GM12878 (cell line): ENCODE data around the gene IFNAR1. TPM values are rescaled to one million over a fixed set of nuclear protein-coding genes. Genes with fewer than 3 reads are reported as not detected.

ENCODE experiments used
- ATAC-seq: fragments of 200-7000 bp; cut with Tn5 transposase; 3 replicates; pipeline ENCODE4 v1.9.1; 2020; ENCODE audit warnings: mild to moderate bottlenecking, moderate library complexity
- BruUV-seq: library from RNA; stranded (reverse); fragments of 400-500 nt; replicated peaks from 2 replicates; lab custom pipeline; 2021; lab: Mats Ljungman, UMichigan
- CTCF ChIA-PET: fragments of 300-600 bp; sonication (Branson Sonifier 250); formaldehyde crosslinking; extraction: SDS; loops from one replicate; lab custom pipeline; 2021; ENCODE audit warnings: inconsistent platforms; lab: Yijun Ruan, JAX
- POLR2A ChIA-PET: fragments of 350-600 bp; formaldehyde crosslinking; extraction: SDS; loops from one replicate; lab custom pipeline; 2021; ENCODE audit warnings: inconsistent platforms; lab: Charles Lee
- RAD21 ChIA-PET: fragments of 300-600 bp; sonication (Branson Sonifier 250); formaldehyde crosslinking; loops from one replicate; lab custom pipeline; 2023; ENCODE audit warnings: antibody characterized with exemption; ENCODE audit not compliant: unreplicated experiment; lab: Charles Lee
- SMC1A ChIA-PET: fragments of 300-600 bp; sonication (Branson Sonifier 250); formaldehyde crosslinking; loops from one replicate; lab custom pipeline; 2023; ENCODE audit not compliant: unreplicated experiment, uncharacterized antibody; lab: Charles Lee
- DNase-seq: peaks from one replicate; pipeline ENCODE4 v3.0.0-alpha.2; 2011; ENCODE audit warnings: low read depth, low spot score
- FAIRE-seq: peaks from 3 replicates; lab custom pipeline; 2011; peaks lifted over from hg19 to GRCh38; lab: Jason Lieb, UNC
- H2AFZ ChIP-seq: 2 replicates; pipeline ENCODE4 v1.6.0; 2011; ENCODE audit warnings: low read depth, low read length, control low read depth; ENCODE audit not compliant: control insufficient read depth
- H3K27ac ChIP-seq: 2 replicates; pipeline ENCODE4 v1.5.1; 2011; ENCODE audit warnings: control low read depth; ENCODE audit not compliant: control insufficient read depth, insufficient read depth
- H3K27me3 ChIP-seq, 2 experiments: replicated peaks in 1 of 2; 2 replicates each; pipeline versions ENCODE4 v1.6.0 to v1.6.1; 2011; ENCODE audit warnings: low read length in 1 of 2; ENCODE audit not compliant: control insufficient read depth in 2 of 2, insufficient read depth in 2 of 2
- H3K36me3 ChIP-seq, 2 experiments: 2 replicates each; pipeline ENCODE4 v1.5.1; 2011; ENCODE audit warnings: low read length in 1 of 2; ENCODE audit not compliant: control insufficient read depth in 2 of 2, insufficient read depth in 2 of 2
- H3K4me1 ChIP-seq: 2 replicates; pipeline ENCODE4 v1.6.1; 2011; ENCODE audit warnings: mild to moderate bottlenecking, low read length, moderate library complexity, mixed read lengths; ENCODE audit not compliant: control insufficient read depth, insufficient read depth
- H3K4me2 ChIP-seq: 2 replicates; pipeline ENCODE4 v1.6.0; 2011; ENCODE audit warnings: control low read depth; ENCODE audit not compliant: control insufficient read depth, insufficient read depth
- H3K4me3 ChIP-seq: fragments of 200-600 bp; sonication (generic); 2 replicates; pipeline ENCODE4 v1.5.1; 2016
- H3K79me2 ChIP-seq: 2 replicates; pipeline ENCODE4 v1.6.0; 2011; ENCODE audit warnings: low read length; ENCODE audit not compliant: control insufficient read depth, insufficient read depth
- H3K9ac ChIP-seq: 2 replicates; pipeline ENCODE4 v1.8.0; 2011; ENCODE audit warnings: low read length, control low read depth, mixed read lengths; ENCODE audit not compliant: control insufficient read depth, insufficient read depth
- H3K9me3 ChIP-seq: replicated peaks from 3 replicates; pipeline ENCODE4 v1.5.1; 2011; ENCODE audit warnings: mild to moderate bottlenecking, low read length; ENCODE audit not compliant: control insufficient read depth, insufficient read depth
- H4K20me1 ChIP-seq: 2 replicates; pipeline ENCODE4 v1.6.0; 2011; ENCODE audit not compliant: control insufficient read depth, insufficient read depth
- BCL11A ChIP-seq: IDR thresholded peaks from 2 replicates; pipeline ENCODE4 v1.6.1; 2011; ENCODE audit warnings: low read depth, low read length
- BMI1 ChIP-seq: fragments of 450-650 bp; IDR thresholded peaks from 2 replicates; pipeline ENCODE4 v1.6.1; 2016; ENCODE audit warnings: mild to moderate bottlenecking, moderate library complexity, borderline replicate concordance
- CEBPZ ChIP-seq: fragments of 150-350 bp; IDR thresholded peaks from 2 replicates; pipeline ENCODE4 v1.6.1; 2016; ENCODE audit warnings: low read depth, low read length
- E4F1 ChIP-seq: fragments of 450-650 bp; IDR thresholded peaks from 2 replicates; pipeline ENCODE4 v1.6.1; 2018; ENCODE audit warnings: borderline replicate concordance, mild to moderate bottlenecking; ENCODE audit not compliant: partially characterized antibody
- EED ChIP-seq: sonication (generic); IDR thresholded peaks from 2 replicates; pipeline ENCODE4 v1.6.1; 2016; ENCODE audit warnings: antibody characterized with exemption, low read depth
- ESRRA ChIP-seq: IDR thresholded peaks from 2 replicates; pipeline ENCODE4 v1.6.1; 2012; ENCODE audit warnings: mild to moderate bottlenecking, low read length, improper control_type of control experiment
- JUNB ChIP-seq: IDR thresholded peaks from 2 replicates; pipeline ENCODE4 v1.6.1; 2016; ENCODE audit warnings: antibody characterized with exemption, mild to moderate bottlenecking
- KDM1A ChIP-seq: fragments of 200-600 bp; sonication (generic); IDR thresholded peaks from 2 replicates; pipeline ENCODE4 v1.6.1; 2016; ENCODE audit warnings: borderline replicate concordance
- SREBF1 ChIP-seq: IDR thresholded peaks from 2 replicates; pipeline ENCODE4 v1.6.1; 2012; ENCODE audit warnings: mild to moderate bottlenecking, low read length
- USF1 ChIP-seq: IDR thresholded peaks from 2 replicates; pipeline ENCODE4 v1.6.1; 2011; ENCODE audit warnings: borderline replicate concordance, low read depth, mild to moderate bottlenecking, moderate library complexity, mixed read lengths, low read length; ENCODE audit not compliant: insufficient read depth; ENCODE audit errors: extremely low read length
- YY1 ChIP-seq: IDR thresholded peaks from 2 replicates; pipeline ENCODE4 v1.6.1; 2011; ENCODE audit warnings: low read depth, mild to moderate bottlenecking, low read length
- WGBS: methylation state at CpG from one replicate; pipeline ENCODE4 v1.1.6; 2016; ENCODE audit warnings: low lambda C conversion rate; ENCODE audit not compliant: insufficient replicate concordance, insufficient coverage; ENCODE audit errors: missing lambda C conversion rate; 5-methylcytosine and 5-hydroxymethylcytosine counted together
- in situ Hi-C: fragments of 300-500 bp; cut with MboI; formaldehyde crosslinking; loops from 9 replicates; pipeline ENCODE4 v1.14.3; 2018; ENCODE audit warnings: mixed read lengths
- intact Hi-C: fragments of 100-400 bp; cut with micrococcal nuclease; formaldehyde crosslinking; loops from one replicate; pipeline ENCODE4 v1.14.2; 2022; ENCODE audit not compliant: unreplicated experiment
- polyA plus RNA-seq, 11 experiments: library from polyadenylated mRNA; depleted of rRNA in 4 of 11; unstranded in 6 of 11; stranded (reverse) in 5 of 11; fragments of >200 nt; fragmentation: Nextera tagmentation in 4 of 11; fragmentation: Illumina TruSeq in 1 of 11; extraction: Ambion mirVana in 4 of 11; extraction: Trizol in 1 of 11; gene quantifications; 1 replicate in 1 of 11; 2 replicates in 10 of 11; pipeline versions ENCODE4 v1.2.1 to v1.2.3, GENCODE V29; 2011 to 2016; ENCODE audit warnings: inconsistent platforms in 2 of 11, missing spikeins in 2 of 11, low read depth in 1 of 11
- total RNA-seq, 4 experiments: library from RNA; depleted of rRNA in 3 of 4; stranded (reverse); fragments of >200 nt in 3 of 4; fragmentation: Illumina TruSeq in 1 of 4; extraction: Trizol in 1 of 4; gene quantifications; 2 replicates each; pipeline versions ENCODE4 v1.2.1 to v1.2.3, GENCODE V29; 2013 to 2021

The IFNAR1 gene
- total and polyA plus RNA-seq, 10 of the 15 experiments (the other 5 are each of a cell fraction or from before 2014, with no cell fraction given): 12.0 to 62.4 (median 24.6) TPM

- in situ Hi-C loops (no loop called here), intact Hi-C loops (no loop called here)
- Histone ChIP-seq H3K27ac (no peak overlapping the region), H4K20me1 (no peaks in the 10 kb centered on the region), H3K9me3 (peaks cover 13% of the 10 kb centered on the region; the same call in 2 of the 3 replicates), H3K4me3 (no peak overlapping the region), H3K9ac (no peak overlapping the region), H3K36me3 (peaks cover 8 to 14% of the 10 kb centered on the region in 2 experiments), H3K4me2 (no peak overlapping the region), H3K4me1 (peaks cover 41% of the 10 kb centered on the region), H3K27me3 (no peaks in the 10 kb centered on the region), H2AFZ (no peak overlapping the region), H3K79me2 (peaks cover 38% of the 10 kb centered on the region)
- ChIA-PET SMC1A (interaction anchor here (1.2 to 1.3 kb wide), 2 partner anchors 8 to 93 kb away, joined by 3 read pairs; no protein-coding TSS in a partner anchor), RAD21 (interaction anchor here (1.5 kb wide), 1 partner anchor 10 kb away, joined by 4 read pairs; the partner anchor contains the start of gene IFNAR1), POLR2A (no interaction called here), CTCF (interaction anchor here (1.4 kb wide), 1 partner anchor 26 kb away, joined by 6 read pairs; no protein-coding TSS in a partner anchor)
- no peak for DNase-seq
- no peak for TF ChIP-seq ESRRA
- no peak for TF ChIP-seq YY1
- no peak for TF ChIP-seq SREBF1
- no peak for TF ChIP-seq BCL11A
- TF ChIP-seq USF1: no peak
- TF ChIP-seq EED: no peak
- no peak for TF ChIP-seq KDM1A
- no peak for TF ChIP-seq JUNB
- TF ChIP-seq E4F1: no peak
- no peak for TF ChIP-seq BMI1
- no peak for TF ChIP-seq CEBPZ
- ATAC-seq: no peak
- no TSS peak for BruUV-seq
- WGBS: 98% methylated on average over 2 of the region's 2 CpGs
- FAIRE-seq: no peak
Measured at GRCh38 chr21:33334824-33335223, 10.1 kb downstream of the IFNAR1 start.
